ENCODE results near the gene GRK5.

DNA sequence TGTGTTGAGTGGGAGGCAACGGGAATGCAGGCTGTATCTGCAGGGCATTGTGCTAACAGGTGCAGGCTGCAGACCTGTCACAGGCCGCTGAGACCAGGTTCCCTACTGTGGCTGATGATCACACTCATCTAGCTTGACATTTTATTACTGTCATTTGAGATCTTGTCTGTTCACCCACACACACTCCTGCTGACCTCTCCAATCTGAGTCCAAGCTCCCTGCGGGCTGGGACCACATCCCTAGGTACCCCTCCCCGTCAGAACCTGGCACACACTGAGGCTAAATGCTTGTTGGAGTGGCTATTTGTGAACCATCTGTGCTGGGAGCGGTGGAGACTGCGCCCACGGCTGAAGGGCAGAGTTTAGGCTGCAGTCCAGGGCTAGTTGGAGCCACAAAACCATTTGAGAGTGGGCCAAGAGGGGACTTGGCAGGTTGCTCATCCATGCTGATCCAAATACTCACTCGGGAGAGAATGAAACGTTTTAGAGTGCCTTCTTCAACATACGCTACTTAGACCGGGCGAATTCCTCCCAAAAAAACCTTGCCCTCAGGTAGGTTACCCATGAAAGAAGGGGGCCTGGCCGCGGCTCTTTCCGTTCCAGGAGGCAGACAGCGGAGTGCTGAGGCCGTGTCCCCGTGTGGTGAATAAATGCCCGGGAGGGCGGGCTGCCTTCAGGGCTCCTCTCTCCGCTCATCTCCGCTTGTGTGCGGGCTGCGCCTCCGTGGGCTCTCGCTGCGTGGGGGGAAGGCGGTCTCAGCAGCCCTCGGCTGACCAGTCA is 170.8 kb downstream of the GRK5 start:
- TF ChIP-seq SP1 (IDR thresholded peaks at IDR 0.05) = no peak
- TF ChIP-seq LEF1 (IDR thresholded peaks at IDR 0.05; ENCODE audit: borderline replicate concordance) = no peak
- TF ChIP-seq SUZ12 (IDR thresholded peaks at IDR 0.05) = no peak
- no peak for TF ChIP-seq CTBP1 (IDR thresholded peaks at IDR 0.05; ENCODE audit: borderline replicate concordance)
- no peak for TF ChIP-seq NFRKB (IDR thresholded peaks at IDR 0.05)
- no peak for TF ChIP-seq TARDBP (IDR thresholded peaks at IDR 0.05)
- TF ChIP-seq HDGF (IDR thresholded peaks at IDR 0.05; ENCODE audit: borderline replicate concordance) = no peak
- TF ChIP-seq BHLHE40 (IDR thresholded peaks at IDR 0.05; ENCODE audit: borderline replicate concordance) = no peak
- TF ChIP-seq FOXA1 (IDR thresholded peaks at IDR 0.05) = no peak
- TF ChIP-seq, protein P1, sequence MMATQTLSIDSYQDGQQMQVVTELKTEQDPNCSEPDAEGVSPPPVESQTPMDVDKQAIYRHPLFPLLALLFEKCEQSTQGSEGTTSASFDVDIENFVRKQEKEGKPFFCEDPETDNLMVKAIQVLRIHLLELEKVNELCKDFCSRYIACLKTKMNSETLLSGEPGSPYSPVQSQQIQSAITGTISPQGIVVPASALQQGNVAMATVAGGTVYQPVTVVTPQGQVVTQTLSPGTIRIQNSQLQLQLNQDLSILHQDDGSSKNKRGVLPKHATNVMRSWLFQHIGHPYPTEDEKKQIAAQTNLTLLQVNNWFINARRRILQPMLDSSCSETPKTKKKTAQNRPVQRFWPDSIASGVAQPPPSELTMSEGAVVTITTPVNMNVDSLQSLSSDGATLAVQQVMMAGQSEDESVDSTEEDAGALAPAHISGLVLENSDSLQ (IDR thresholded peaks at IDR 0.05) = no peak

All from HEK293T (cell line).